NCI-H2227 treated with DMSO at 0.1 percent for 48 hours (cell line): ENCODE results near the gene ESYT1.
A peak's percentile ranks its signal among the peaks of the same experiment; 100 is the strongest.

ENCODE experiments used
- DNase-seq: peaks from one replicate; lab custom pipeline; 2025; lab: John Stamatoyannopoulos, UW

The ESYT1 gene

GRCh38 chr12:56188778-56189098 is 60.7 kb downstream of the ESYT1 start:
- DNase-seq, result no peak

DNA sequence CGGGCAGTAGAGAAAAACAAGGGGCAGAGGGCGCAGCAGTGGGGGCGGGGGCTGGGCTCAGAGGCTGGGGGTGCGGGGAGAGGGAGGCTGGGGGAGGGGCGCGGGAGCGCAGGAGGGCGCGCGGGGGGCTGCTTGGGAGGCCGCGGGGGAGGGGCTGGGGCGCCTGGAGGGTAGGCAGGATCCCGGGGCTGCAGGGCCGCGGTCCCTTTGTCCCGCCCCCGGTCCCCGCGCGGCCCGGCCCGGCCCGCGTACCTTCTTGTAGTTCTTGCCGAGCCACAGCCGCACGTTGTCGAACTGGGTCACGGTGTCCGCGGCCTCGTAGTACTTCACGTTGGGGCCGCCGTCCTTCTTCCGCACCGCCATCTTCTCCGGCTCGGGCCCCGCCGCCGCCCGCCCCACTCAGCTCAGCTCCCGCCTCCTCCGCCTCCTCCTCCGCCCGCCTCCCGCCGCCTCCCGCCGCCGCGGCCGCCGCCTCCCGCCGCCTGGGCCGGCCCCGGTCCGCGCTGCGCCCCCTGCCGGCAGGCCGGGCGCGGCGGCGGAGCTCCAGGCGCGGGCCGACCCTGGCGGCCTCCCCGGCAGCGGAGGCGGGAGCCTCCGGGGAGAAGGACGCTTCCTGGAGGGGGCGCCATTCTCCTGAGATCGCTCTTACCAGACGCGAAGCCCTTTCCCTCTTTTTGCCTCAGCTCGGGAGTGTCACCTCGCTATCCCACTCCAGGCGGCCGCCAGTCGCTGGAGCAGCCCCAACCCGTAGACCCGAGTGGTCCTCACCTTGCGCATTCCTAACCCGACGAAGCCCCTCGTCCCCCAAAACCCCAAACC is 61.2 kb downstream of the ESYT1 start, which contains the start of gene SMARCC2:
Gene SMARCC2, minus strand, starts transcription at position 385 of the 819 bp plus-strand sequence. Its CDS starts 22 bp downstream, at position 363.
- peak; percentile 70 for DNase-seq

- peak; percentile 80 for DNase-seq
Observed at GRCh38 chr12:56189918-56190694, 62.0 kb downstream of the ESYT1 start.

DNA sequence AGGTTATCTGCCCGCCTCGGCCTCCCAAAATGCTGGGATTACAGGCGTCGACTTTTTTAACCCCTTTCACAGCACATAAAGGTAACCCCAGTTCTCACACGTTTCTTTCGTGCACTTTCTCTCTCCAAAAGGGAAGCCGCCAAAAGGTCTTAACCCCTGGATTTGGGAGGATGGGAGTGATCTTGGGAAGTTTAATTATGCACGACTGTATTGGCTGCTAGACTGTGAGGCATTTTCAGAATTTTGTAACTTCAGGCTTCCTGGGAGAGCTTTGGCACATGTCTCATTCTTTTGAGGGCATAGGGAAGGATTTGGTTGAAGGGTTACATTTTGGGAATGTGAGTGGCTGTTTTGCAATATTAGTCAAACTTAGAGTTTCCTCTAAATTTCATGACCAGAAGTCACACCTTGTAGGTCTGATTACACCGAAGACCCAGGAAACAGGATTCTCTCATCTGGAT is 62.7 kb downstream of the ESYT1 start:
- DNase-seq, result no peak

DNA sequence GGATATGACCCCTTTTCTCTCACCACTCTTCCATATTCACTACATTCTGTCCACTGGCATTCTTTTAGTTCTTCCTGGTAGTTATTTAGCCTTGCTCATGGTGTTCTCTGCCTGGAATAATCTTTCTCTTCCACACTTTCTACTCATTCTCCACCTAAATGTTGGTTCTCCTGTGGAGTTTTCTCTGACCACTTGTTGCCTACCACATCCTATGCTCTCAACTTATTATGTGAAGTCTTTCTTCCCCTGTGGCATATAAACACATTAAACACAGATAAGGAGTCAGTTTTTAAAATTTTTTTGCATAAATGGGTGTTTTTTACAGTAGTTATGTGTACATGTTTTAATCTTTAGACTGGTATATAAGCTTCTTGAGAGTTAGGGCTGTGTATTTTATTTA is 64.5 kb downstream of the ESYT1 start:
- no peak for DNase-seq

- DNase-seq, result peak; percentile 43
Observed at GRCh38 chr12:56193025-56193578, 65.0 kb downstream of the ESYT1 start.
